T47D (cell line): ENCODE measurements around the gene AIG1.

Source experiments
- DNase-seq, 2 experiments: peaks; one replicate each; pipeline versions ENCODE4 v3.0.0 to v3.0.0-alpha.2; 2011 to 2012; ENCODE audit warnings: low read depth in 1 of 2, low spot score in 1 of 2
- JUND ChIP-seq: IDR thresholded peaks from 2 replicates; pipeline ENCODE4 v1.6.1; 2012; ENCODE audit warnings: low read depth
- in situ Hi-C: cut with HindIII; loops from 2 replicates; pipeline ENCODE4 v1.10.0; 2016; ENCODE audit warnings: low sequenced_read_pairs, low pct_unique_long_range_greater_than_20kb

Gene AIG1

GRCh38 chr6:143252961-143253360 lies 192.3 kb downstream of the AIG1 start:
- TF ChIP-seq JUND = no peak
- DNase-seq = no peak
- in situ Hi-C loops = no loop called here

- DNase-seq = no peak
- no peak for TF ChIP-seq JUND
- in situ Hi-C loops = no loop called here
These were observed 192.9 kb downstream of the AIG1 start for GRCh38 chr6:143253586-143253985.

GRCh38 chr6:143258945-143259344 lies 198.3 kb downstream of the AIG1 start:
- no peak for DNase-seq
- TF ChIP-seq JUND = no peak
- in situ Hi-C loops = no loop called here

GRCh38 chr6:143260857-143261256 lies 200.2 kb downstream of the AIG1 start:
- TF ChIP-seq JUND = no peak
- DNase-seq = peak in 1 of 2 experiments; percentile 3
- in situ Hi-C loops = no loop called here

GRCh38 chr6:143261899-143262436 lies 201.3 kb downstream of the AIG1 start:
- no peak for TF ChIP-seq JUND
- no peak for DNase-seq
- in situ Hi-C loops = no loop called here

GRCh38 chr6:143262859-143263258 lies 202.2 kb downstream of the AIG1 start:
- in situ Hi-C loops = no loop called here
- no peak for TF ChIP-seq JUND
- no peak for DNase-seq

GRCh38 chr6:143264379-143264778 lies 203.7 kb downstream of the AIG1 start:
- in situ Hi-C loops = no loop called here
- DNase-seq = no peak

GRCh38 chr6:143264986-143265764 lies 204.5 kb downstream of the AIG1 start:
- in situ Hi-C loops = no loop called here
- no peak for TF ChIP-seq JUND

More at GRCh38 chr6:143264379-143264778, 203.7 kb downstream of the AIG1 start:
- no peak for TF ChIP-seq JUND

GRCh38 chr6:143267760-143268159 lies 207.1 kb downstream of the AIG1 start:
- in situ Hi-C loops = no loop called here
- no peak for TF ChIP-seq JUND
- DNase-seq = no peak

More at GRCh38 chr6:143264986-143265764, 204.5 kb downstream of the AIG1 start:
- DNase-seq = no peak

GRCh38 chr6:143268439-143268838 lies 207.8 kb downstream of the AIG1 start:
- in situ Hi-C loops = no loop called here
- no peak for TF ChIP-seq JUND
- DNase-seq = no peak

- no peak for TF ChIP-seq JUND
- no peak for DNase-seq
- in situ Hi-C loops = no loop called here
These were observed 209.3 kb downstream of the AIG1 start for GRCh38 chr6:143270026-143270425.

GRCh38 chr6:143271024-143271423 lies 210.3 kb downstream of the AIG1 start:
- no peak for DNase-seq
- TF ChIP-seq JUND = no peak
- in situ Hi-C loops = no loop called here

- no peak for DNase-seq
- in situ Hi-C loops = no loop called here
- no peak for TF ChIP-seq JUND
These were observed 215.7 kb downstream of the AIG1 start for GRCh38 chr6:143276436-143276835.
